Mesothelial cell of epicardium (in vitro differentiated cells): ENCODE results near the gene KITLG. TPM values are rescaled to one million over a fixed set of nuclear protein-coding genes. Genes with fewer than 3 reads are reported as not detected.

Experiments used
- DNase-seq, 2 experiments: peaks; one replicate each; pipeline ENCODE4 v3.0.0; 2021; ENCODE audit warnings: low spot score in 2 of 2; ENCODE audit not compliant: unreplicated experiment in 2 of 2
- H3K27ac Mint-ChIP-seq: 2 replicates; pipeline ENCODE4 v1.8.0; 2021; ENCODE audit warnings: mixed read lengths
- H3K27me3 Mint-ChIP-seq: 2 replicates; pipeline ENCODE4 v1.8.0; 2021; ENCODE audit warnings: low read depth, mixed read lengths
- H3K36me3 Mint-ChIP-seq: 2 replicates; pipeline ENCODE4 v1.8.0; 2021; ENCODE audit warnings: mixed read lengths
- H3K4me1 Mint-ChIP-seq: 2 replicates; pipeline ENCODE4 v1.8.0; 2021; ENCODE audit warnings: mixed read lengths
- H3K4me3 Mint-ChIP-seq: 2 replicates; pipeline ENCODE4 v1.8.0; 2021; ENCODE audit warnings: mild to moderate bottlenecking, moderate library complexity, mixed read lengths
- H3K9me3 Mint-ChIP-seq: 2 replicates; pipeline ENCODE4 v1.8.0; 2021; ENCODE audit warnings: mixed read lengths
- total RNA-seq: library from RNA; stranded (reverse); gene quantifications from 3 replicates; pipeline ENCODE4 v1.2.1, GENCODE V29; 2021
- TF ChIP-seq, protein P1 (sequence below): fragments of 200-600 bp; sonication (generic); IDR thresholded peaks from one replicate; pipeline ENCODE4 v1.5.0; 2021; ENCODE audit warnings: antibody characterized with exemption; ENCODE audit not compliant: unreplicated experiment

The KITLG gene
- total RNA-seq, 1 donor from 2014 or later = 13.9 TPM

GRCh38 chr12:88623777-88624548, 43.7 kb upstream of the KITLG start:
- Mint-ChIP-seq H3K27me3 (no peaks in the 10 kb centered on the region), H3K9me3 (peaks cover 14% of the 10 kb centered on the region), H3K4me1 (peaks cover 28% of the 10 kb centered on the region), H3K36me3 (no peaks in the 10 kb centered on the region), H3K27ac (peak overlapping the region; percentile 7), H3K4me3 (no peak overlapping the region)
- DNase-seq = no peak
- TF ChIP-seq, protein P1, sequence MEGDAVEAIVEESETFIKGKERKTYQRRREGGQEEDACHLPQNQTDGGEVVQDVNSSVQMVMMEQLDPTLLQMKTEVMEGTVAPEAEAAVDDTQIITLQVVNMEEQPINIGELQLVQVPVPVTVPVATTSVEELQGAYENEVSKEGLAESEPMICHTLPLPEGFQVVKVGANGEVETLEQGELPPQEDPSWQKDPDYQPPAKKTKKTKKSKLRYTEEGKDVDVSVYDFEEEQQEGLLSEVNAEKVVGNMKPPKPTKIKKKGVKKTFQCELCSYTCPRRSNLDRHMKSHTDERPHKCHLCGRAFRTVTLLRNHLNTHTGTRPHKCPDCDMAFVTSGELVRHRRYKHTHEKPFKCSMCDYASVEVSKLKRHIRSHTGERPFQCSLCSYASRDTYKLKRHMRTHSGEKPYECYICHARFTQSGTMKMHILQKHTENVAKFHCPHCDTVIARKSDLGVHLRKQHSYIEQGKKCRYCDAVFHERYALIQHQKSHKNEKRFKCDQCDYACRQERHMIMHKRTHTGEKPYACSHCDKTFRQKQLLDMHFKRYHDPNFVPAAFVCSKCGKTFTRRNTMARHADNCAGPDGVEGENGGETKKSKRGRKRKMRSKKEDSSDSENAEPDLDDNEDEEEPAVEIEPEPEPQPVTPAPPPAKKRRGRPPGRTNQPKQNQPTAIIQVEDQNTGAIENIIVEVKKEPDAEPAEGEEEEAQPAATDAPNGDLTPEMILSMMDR = no peak

DNA sequence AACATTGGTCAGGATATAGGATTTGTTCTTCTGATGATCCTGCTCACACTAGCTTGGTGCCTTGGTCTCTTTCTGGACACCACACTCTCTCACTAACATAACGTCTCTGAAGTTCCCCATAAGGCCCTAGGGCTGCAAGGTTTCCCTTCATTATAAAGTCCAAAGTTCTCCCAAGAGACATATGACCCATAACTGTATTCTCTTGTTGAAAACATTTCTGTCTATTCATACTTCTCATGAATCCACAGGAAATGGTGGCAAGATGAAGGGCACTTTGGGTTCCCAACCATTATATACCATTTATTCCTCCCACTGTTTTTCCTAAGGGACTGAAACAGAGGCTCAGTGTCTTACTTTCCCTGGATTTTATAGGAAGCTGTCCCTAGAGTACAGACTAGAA, 37.1 kb upstream of the KITLG start:
- DNase-seq = no peak
- TF ChIP-seq, protein P1 = no peak
- peaks cover 21% of the 10 kb centered on the region for H3K9me3 Mint-ChIP-seq
- no peak overlapping the region for H3K27ac Mint-ChIP-seq
- H3K4me1 Mint-ChIP-seq = no peaks in the 10 kb centered on the region
- no peak overlapping the region for H3K4me3 Mint-ChIP-seq
- no peaks in the 10 kb centered on the region for H3K27me3 Mint-ChIP-seq
- H3K36me3 Mint-ChIP-seq = no peaks in the 10 kb centered on the region

DNA sequence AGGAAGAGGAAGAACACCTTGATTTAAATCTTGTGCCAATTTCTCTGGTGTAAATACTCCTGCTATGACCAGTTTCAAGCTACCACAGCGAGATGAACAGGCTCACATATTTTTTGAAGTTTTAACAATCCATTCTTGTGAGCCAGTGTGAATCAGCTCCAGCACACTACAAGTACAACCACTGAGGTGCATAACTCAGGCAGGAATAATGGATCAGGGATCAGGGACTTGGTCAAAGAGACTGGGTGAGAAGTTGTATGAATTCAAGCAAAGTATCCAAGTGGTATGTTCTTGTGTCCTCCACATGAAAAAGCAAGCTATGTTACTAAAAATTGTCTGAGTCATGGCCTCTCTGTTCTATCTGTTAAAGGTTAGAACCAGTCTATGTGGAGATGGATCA, 35.2 kb upstream of the KITLG start:
- Mint-ChIP-seq H3K9me3 (peaks cover 15% of the 10 kb centered on the region), H3K27ac (no peak overlapping the region), H3K4me3 (no peak overlapping the region), H3K36me3 (peaks cover 4% of the 10 kb centered on the region), H3K4me1 (no peaks in the 10 kb centered on the region), H3K27me3 (no peaks in the 10 kb centered on the region)
- no peak for DNase-seq
- TF ChIP-seq, protein P1 = no peak

GRCh38 chr12:88604646-88605045, 24.4 kb upstream of the KITLG start:
- H3K4me1 Mint-ChIP-seq = no peaks in the 10 kb centered on the region
- H3K9me3 Mint-ChIP-seq = peaks cover 57% of the 10 kb centered on the region
- no peak overlapping the region for H3K4me3 Mint-ChIP-seq
- TF ChIP-seq, protein P1 = no peak
- H3K27me3 Mint-ChIP-seq = no peaks in the 10 kb centered on the region
- DNase-seq = no peak
- no peak overlapping the region for H3K27ac Mint-ChIP-seq
- H3K36me3 Mint-ChIP-seq = peaks cover 8% of the 10 kb centered on the region

DNA sequence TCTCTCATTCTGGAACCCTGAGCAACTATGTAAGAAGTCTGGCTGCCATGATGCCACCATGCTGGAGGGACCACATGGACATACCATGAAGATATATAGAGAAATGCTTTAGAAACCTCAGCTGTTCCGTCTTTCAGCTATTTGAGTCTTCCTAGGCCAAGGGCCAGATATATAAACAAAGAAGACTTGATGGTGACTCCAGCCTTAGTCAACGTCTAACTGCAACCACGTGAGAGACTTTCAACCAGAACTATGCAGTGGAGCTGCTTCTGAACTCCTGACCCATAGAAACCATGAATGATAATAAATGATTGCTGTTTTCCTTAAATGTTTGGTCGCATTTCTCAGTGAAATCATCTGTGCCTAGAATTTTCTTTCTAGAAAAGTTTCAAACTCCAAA, 20.0 kb upstream of the KITLG start:
- Mint-ChIP-seq H3K9me3 (peaks cover 20% of the 10 kb centered on the region), H3K4me3 (no peak overlapping the region), H3K36me3 (no peaks in the 10 kb centered on the region), H3K27ac (no peak overlapping the region), H3K4me1 (no peaks in the 10 kb centered on the region), H3K27me3 (no peaks in the 10 kb centered on the region)
- TF ChIP-seq, protein P1 = no peak
- no peak for DNase-seq
